GM19043 (cell line): ENCODE results near the gene TBC1D17.

Experiments
- ATAC-seq: cut with Tn5 transposase; IDR thresholded peaks from one replicate; pipeline ENCODE4 v1.9.1; 2021; ENCODE audit warnings: low read depth; ENCODE audit not compliant: unreplicated experiment

TBC1D17 gene

GRCh38 chr19:49877020-49877878 lies at the start of gene TBC1D17, which contains the start of gene AKT1S1:
TSS of gene TBC1D17 (plus strand) at chr19:49877702. CDS start at chr19:49877724, 22 bp downstream.
TSS of gene AKT1S1 (minus strand) at chr19:49877355. CDS start at chr19:49873295, 4,060 bp downstream.
- ATAC-seq, result peak; percentile 46

GRCh38 chr19:49829200-49829599 lies 48.3 kb upstream of the TBC1D17 start:
- no peak for ATAC-seq

- ATAC-seq, result no peak
These were observed 47.8 kb upstream of the TBC1D17 start for GRCh38 chr19:49829721-49830120.

- ATAC-seq, result no peak
These were observed 46.7 kb upstream of the TBC1D17 start for GRCh38 chr19:49830766-49831165.

GRCh38 chr19:49831592-49831991 lies 45.9 kb upstream of the TBC1D17 start:
- no peak for ATAC-seq

- no peak for ATAC-seq
These were observed 44.9 kb upstream of the TBC1D17 start for GRCh38 chr19:49832556-49832955.

- no peak for ATAC-seq
These were observed 43.9 kb upstream of the TBC1D17 start for GRCh38 chr19:49833599-49833998.

GRCh38 chr19:49835562-49835961 lies 41.9 kb upstream of the TBC1D17 start:
- no peak for ATAC-seq

GRCh38 chr19:49836176-49837008 lies 41.1 kb upstream of the TBC1D17 start:
- ATAC-seq, result no peak

- no peak for ATAC-seq
These were observed 40.5 kb upstream of the TBC1D17 start for GRCh38 chr19:49837009-49837310.

- ATAC-seq, result no peak
These were observed 40.1 kb upstream of the TBC1D17 start for GRCh38 chr19:49837425-49837824.

GRCh38 chr19:49838885-49839588 lies 38.5 kb upstream of the TBC1D17 start:
- no peak for ATAC-seq

- ATAC-seq, result no peak
These were observed 37.8 kb upstream of the TBC1D17 start for GRCh38 chr19:49839713-49840112.

GRCh38 chr19:49840321-49840720 lies 37.2 kb upstream of the TBC1D17 start:
- no peak for ATAC-seq

GRCh38 chr19:49840736-49841249 lies 36.7 kb upstream of the TBC1D17 start:
- no peak for ATAC-seq

- ATAC-seq, result no peak
These were observed 34.2 kb upstream of the TBC1D17 start for GRCh38 chr19:49843265-49843664.

- no peak for ATAC-seq
These were observed 33.1 kb upstream of the TBC1D17 start for GRCh38 chr19:49844138-49845095.

GRCh38 chr19:49845414-49845813 lies 32.1 kb upstream of the TBC1D17 start:
- ATAC-seq, result no peak

- no peak for ATAC-seq
These were observed 31.1 kb upstream of the TBC1D17 start for GRCh38 chr19:49846408-49846807.
